HG03342 (cell line): Measurements from ENCODE around the gene PMP22.

Experiments
- ATAC-seq: cut with Tn5 transposase; IDR thresholded peaks from one replicate; pipeline ENCODE4 v1.9.1; 2021; ENCODE audit warnings: mild to moderate bottlenecking, moderate library complexity; ENCODE audit not compliant: unreplicated experiment

PMP22 gene

GRCh38 chr17:15278380-15278779 is 13.3 kb upstream of the PMP22 start:
- no peak for ATAC-seq

DNA sequence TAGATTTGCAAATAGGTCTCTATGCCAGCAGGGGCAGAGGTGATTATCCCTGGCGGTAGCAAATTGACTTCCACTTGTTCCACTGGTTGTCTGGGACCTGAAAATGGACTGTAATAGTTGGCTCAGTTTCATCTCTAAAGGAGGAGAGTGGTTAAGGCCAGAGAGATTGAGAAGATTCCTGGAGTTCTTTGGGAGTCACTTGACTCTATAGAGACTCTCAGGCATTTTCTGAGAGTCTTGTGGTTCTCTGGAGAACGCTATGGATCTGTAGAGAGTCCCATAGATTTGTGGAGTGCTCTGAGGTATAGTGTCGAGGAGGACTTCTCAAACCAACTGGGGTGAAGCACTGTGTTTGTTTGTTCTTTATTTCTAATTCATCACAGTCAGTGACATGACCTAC is 8.9 kb upstream of the PMP22 start:
- no peak for ATAC-seq

DNA sequence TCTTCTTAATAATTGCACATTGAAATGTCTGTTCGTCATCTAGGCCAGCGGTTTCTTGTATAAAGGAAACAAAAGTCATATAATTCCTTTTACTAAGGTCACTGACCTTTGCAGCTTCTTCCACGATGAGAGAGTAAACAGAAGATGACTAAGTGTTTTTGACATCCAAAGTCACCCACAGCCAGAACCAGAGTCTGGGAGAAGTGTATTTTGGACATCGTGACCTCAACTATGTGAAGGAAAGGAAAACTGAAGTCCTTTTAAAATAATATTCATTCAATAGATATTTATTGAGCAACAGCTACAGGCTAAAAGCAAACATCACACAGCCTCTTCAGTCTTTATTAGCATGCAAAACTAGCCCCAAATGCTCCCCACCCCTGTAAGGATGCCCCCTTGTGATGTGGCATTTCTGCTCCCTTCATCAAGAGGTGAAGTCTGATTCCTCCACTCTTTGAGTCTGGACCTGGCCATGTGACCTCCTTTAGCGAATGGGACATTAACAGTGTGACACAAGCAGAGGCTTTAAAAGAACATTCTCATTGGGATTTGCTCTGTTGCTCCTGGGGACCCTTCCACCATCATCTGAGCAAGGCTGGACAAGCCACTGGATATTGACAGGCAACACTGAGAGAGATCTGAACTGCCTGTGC is 8.1 kb upstream of the PMP22 start:
- ATAC-seq, result no peak

DNA sequence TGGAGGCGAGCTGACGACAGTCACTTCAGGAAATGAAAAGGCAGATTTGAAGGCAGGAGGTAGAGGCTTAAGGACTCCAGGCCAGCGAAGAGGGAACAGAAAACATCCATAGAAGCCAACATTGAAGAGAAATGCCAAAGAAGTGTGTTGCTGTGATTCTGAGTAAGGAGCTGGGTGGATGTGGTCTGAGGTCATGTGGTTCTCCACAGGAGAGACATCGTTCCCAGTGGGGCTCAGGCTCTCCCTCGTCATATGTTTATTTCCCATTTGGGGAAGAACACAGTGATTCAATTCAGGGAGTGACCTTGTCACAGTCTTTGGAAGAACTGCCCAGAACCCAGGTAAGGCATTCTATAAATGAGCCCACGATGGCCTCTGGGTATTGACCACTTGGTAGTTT is 6.6 kb upstream of the PMP22 start:
- ATAC-seq, result no peak

DNA sequence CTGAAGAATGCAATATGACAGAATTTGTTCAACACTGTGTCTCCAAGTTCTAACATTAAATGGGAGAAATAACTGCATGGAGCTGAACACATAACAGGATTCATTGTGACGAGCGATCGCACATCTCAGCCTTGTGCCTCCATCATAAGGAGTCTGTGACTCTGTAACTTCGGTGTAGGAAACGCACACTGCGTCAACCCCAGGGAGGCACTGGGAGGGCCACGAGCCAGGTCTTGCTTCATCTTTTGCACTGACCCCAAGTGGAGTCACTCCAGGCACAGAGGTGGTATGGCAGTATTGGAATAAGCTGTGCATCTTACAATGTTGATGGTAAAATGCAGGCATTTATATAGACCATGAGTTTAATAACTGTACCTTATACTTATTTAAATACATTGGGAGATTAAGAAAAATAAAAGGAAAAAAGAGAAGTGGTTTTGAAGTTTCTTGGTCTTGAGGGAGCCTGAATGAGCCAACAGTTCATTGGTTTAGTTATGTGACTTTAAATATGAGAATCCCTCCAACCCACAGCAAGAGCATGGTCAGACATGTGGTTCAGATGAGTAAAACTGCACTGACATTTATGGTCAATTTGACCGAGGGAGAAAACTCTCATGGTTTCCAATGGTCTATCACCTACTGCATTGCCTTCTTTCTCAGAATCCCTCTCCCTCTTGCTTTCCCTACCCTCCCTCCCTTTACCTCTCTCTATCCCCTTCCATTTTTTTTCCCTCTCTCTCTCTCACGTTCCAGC is 5.7 kb upstream of the PMP22 start:
- no peak for ATAC-seq

- ATAC-seq, result no peak
Observed at GRCh38 chr17:15269780-15270089, 4.6 kb upstream of the PMP22 start.

- no peak for ATAC-seq
Observed at GRCh38 chr17:15269087-15269779, 4.1 kb upstream of the PMP22 start.

- ATAC-seq, result no peak
Observed at GRCh38 chr17:15268461-15268860, 3.3 kb upstream of the PMP22 start.

GRCh38 chr17:15267996-15268395 is 2.9 kb upstream of the PMP22 start:
- no peak for ATAC-seq

GRCh38 chr17:15266325-15267125 is 1.4 kb upstream of the PMP22 start:
- no peak for ATAC-seq

- no peak for ATAC-seq
Observed at GRCh38 chr17:15264542-15264941, 584 bp downstream of the PMP22 start.

DNA sequence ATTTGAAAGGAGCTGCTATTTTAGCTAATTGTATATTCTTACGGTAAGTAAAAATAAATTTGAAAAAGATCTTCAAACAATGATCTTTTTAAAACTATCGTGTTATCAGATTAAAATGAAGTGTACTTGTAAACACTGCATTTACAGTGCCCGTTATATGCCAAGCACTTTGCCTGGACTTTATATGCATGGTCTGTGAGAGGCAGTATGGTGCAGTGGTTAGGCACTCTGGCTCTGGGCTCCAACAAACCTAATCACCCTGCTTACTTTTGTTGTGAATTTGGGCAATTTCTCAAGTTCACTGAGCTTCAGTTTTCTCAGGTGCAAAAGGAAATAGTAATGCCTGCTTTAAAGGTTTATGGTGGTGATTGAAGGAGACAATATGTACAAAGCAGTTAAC is 1.4 kb downstream of the PMP22 start:
- no peak for ATAC-seq

DNA sequence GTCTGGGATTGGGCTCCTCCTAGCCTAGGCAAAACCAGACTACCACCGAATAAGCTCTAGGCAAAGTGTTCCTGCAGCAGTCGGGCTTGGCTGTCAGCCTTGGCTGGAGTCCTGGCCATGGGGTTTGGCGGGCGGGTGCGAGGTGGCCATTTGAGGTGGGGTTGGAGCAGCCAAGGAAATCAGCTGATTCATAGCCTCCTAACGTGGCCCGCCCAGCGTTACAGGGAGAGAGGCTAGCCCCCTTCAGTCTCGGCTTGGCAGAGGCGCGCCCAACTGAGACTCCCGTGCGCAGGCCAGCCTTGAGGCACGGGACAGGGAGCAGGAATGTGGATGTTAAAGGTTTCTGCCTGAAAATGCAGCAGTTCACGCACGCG is 1.9 kb downstream of the PMP22 start:
- no peak for ATAC-seq

DNA sequence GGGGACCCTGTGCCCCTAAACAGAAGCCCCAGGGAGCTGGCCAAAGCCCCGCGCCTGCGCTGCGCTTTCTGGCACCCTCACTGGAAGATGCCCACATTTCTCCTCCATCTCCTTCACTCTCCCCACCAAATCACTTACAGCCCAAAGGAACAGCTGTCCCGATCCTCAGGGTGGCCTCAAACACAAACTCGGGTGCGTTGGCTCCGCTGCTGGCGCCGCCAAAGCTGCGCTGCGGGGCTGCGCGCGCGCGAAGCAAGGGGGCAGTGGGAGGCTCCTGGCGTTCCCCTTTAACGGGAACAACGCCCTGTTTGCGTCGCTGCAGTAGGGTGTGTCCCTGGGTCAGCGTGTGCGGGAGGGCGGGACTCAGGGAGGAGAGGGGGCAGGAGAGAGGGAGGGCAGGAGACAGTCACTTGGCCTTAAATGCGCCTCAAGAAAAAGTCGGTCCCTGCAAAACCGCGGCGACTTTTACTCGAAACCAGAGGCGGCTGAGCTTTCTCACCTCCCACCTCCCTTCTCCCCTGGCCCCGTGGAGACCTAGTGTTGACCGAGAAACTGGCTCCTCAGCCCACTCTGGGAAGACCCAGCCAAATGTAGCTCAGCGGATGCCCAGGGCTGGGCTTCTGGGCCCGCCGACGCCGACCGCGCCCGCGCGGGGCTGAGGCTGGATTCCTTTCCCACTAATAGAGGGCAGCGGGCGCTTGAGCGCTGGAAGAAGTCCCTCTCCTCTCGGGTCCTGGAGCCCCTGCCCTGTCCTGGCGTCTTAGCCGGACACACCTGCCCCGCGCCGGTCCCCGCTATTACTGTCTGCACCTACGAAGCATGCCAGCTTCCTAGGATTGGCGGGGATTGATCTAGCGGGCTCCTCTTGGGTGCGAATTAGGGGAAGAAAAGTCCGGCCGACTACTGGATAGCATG is 2.6 kb downstream of the PMP22 start:
- ATAC-seq, result no peak

- no peak for ATAC-seq
Observed at GRCh38 chr17:15261802-15262290, 3.3 kb downstream of the PMP22 start.

DNA sequence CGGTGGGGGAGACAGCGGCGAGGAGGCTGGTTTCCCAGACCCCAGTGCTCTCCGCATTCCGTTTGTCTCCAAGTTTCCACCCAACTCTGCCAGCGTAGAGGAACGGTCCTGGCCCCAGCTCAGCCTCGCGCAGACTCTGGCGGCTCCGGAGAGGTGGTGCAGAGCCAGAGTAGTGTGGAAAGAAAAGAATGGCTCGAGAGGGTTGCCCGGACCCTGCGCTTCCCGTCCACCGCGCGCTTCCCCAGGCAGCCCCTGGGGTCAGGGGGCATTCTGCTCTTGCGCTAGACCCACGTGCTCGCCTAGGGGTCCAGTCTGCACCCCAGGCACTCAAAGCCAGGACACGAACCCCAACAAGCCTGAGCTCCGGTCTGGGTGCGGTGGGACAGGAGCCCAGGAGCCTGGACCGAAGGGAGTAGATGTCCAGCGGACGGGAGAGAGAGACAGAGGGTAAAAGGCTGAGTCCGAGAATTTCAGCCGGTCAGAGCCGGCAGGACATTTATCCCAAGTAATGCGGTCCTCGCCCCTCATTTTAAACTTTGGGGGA is 3.8 kb downstream of the PMP22 start:
- no peak for ATAC-seq

DNA sequence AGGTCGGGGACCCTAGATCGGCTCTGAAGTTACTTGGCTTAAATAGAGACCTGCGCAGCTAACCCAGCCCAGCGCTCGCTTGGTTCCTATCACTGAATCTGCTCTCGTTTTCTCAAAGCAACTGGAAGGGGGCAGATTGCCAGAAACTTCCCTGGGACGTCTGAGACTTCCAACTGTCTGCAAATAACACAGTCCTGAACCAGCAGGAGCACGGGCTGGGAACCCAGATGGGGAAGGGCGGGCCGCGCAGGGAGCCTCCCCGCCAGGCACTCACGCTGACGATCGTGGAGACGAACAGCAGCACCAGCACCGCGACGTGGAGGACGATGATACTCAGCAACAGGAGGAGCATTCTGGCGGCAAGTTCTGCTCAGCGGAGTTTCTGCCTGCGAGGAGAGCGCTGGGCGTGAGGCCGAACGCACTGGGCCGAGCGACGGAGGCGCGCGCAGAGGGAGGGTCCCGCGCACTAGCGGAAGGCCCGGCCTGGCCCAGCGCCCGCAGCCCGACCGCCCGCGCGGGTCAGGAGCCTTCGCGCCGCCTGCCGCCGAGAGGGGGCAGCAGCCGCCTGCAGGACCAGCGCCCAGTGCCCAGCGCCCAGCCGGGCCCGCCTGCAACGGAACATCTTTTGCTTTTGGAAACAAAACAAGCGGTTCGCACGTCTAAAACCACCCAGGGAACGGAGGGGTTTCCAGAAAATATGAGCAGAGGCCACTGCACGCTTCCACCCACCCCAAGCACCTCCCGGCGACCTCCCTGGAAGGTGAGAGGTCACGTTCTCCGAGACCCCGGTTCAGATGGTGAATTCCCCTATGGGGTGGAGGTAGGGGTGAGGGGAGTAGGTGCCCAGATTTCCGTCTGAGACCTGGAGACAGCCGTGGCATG is 4.5 kb downstream of the PMP22 start:
- ATAC-seq, result no peak

- no peak for ATAC-seq
Observed at GRCh38 chr17:15257796-15258512, 7.2 kb downstream of the PMP22 start.
